GM18867 (cell line): Measurements from ENCODE around the gene UBALD1.
"Not testable (repeated sequence)": the region's sequence is repeated elsewhere in the genome, so short reads cannot be mapped to it uniquely, and the experiment has no call there.

Experiments used
- ATAC-seq: cut with Tn5 transposase; IDR thresholded peaks from one replicate; pipeline ENCODE4 v1.9.1; 2021; ENCODE audit warnings: mild to moderate bottlenecking, moderate library complexity; ENCODE audit not compliant: unreplicated experiment

Gene UBALD1

DNA sequence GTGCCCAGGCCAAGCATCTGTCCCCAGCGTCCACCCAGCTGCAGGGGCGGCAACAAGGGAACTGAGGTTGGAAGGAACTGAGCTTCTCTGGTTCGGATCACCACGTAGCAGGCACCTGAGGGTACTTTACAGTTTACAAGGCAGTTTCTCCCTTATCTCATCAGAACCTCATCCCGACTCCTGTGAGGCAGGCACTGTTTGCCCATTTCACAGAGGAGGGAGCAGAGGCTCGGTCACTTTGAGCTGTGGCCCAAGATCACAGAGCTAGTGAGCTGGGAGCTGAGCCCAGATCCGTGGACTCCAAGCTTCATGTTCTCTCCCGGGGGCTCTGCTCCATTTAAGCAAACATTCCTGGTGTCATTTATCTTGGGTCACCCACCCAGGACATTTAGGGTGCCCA lies 15.1 kb downstream of the UBALD1 start:
- ATAC-seq: no peak

DNA sequence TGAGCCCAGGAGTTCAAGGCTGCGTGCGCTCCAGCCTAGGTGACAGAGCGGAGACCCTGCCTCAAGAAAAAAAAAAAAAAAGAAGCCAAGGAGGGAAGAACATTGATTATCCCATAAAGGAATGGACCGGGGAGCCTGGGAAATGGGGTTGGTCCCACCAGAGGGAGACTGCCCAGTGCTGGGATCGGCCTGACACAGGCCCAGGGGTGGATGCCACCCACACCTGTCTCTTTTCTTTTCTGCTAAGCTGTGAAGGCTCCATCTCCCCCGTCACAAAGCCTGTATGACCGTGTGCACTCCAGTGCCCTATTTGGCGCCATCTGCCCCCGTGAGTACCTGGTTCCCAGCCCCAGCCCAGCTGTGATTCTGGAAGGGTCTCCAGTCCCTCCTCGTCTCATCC lies 15.7 kb downstream of the UBALD1 start:
- no peak for ATAC-seq

DNA sequence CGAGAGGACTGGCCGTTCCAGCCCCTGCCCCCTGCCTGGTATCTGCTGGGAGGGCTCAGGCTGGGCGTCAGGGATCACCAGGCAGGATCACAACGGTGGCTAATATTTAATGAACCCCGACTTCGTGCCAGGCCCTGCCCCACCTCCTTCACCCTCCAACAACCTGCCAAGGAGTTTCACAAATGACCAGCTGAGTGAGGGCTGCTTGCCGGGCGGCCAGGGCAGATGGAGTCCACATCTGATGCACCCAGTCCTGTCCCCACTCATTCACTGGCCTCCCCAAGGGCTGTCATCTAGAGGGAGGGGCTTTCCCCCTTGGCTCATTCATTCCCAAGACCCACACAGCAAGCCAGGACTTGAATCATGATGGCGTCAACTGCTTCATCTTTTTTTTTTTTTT lies 17.5 kb downstream of the UBALD1 start:
- ATAC-seq: no peak

DNA sequence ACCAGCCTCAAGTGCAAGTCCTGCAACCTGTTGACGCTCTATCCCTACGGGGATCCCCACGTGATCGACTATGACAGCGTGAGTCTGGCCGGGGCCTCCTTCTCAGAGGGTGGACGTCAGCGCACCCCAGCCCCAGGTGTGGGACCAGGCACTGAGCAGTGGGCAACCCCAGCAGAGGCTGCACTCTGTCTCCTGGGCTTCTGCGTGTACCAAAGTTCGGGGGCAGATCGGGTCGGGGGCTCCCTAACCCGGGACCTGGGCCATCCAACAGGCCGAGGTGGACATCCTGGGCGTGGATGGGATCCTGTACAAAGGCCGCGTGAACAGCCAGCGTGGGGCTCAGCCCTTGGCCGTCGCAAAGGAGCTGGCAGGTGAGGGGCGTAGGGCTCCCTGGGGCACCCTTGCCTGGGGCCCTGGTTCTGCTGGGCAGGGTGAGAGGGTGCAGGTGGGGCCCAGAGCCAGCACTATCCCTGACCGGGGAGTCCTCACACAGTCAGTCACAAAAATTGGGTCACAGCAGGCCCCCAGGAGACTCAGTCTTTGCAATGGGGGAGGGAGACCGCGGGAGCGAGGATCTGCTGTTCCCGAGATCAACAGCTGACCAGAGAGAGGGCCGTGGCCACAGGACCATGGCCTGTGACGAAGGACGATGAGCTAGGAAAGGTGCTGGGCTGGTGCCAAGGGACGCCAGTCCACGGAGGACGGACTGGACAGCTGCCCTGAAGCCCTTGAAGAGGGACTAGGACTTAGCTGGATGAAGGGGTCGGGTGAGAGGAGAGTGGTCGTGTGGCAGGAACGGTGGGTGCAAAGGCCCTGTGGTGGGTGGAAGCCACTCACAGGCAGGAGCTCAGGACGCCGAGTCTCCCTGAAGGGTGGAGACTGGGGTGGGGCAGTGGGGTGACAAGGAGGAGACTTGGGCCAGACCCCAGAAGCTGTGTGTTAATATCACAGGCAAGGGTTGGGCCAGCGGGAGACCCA lies 20.0 kb downstream of the UBALD1 start:
- no peak for ATAC-seq

GRCh38 chr16:4593086-4593485 lies 21.6 kb downstream of the UBALD1 start:
- no peak for ATAC-seq

DNA sequence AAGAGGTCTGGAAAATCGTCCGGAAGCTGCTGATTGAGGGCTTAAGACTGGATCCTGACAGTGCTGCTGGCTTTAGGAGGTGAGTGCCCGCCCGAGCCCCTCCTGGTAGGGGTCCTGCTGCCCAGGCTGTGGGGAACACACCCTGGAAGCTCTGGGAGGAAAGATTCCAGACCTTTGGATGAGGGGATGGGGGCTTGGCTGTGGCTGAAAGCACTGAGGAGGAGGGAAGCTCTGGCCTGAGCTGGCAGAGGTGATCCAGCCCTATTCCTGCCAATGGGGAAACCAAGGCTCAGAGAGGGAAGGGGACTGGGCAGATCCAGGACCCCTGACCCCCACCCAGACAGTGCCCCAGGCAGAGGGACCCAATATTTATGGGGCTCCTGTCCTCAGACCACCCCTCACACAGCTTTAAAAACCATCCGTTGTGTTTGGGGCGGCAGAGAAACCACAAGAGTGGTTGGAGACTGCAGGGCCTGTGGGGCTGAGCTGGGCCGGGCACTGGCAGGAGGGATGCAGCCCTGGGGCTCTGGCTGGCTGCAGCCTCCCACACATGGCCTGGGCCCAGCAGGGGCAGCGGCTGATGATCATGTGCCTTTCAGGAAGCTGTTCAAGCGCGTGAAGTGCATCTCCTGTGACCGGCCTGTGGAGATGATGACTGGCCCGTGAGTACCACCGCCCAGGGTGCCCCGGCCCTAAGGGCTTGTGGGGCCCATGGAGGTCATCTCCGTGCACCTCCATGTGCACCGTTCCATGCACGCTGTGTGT lies 22.8 kb downstream of the UBALD1 start:
- ATAC-seq: no peak

GRCh38 chr16:4591191-4591590 lies 23.5 kb downstream of the UBALD1 start:
- ATAC-seq: no peak

GRCh38 chr16:4588961-4589360 lies 25.7 kb downstream of the UBALD1 start:
- no peak for ATAC-seq

GRCh38 chr16:4588386-4588785 lies 26.3 kb downstream of the UBALD1 start:
- no peak for ATAC-seq

GRCh38 chr16:4586291-4586690 lies 28.4 kb downstream of the UBALD1 start:
- no peak for ATAC-seq

- ATAC-seq: no peak
These were observed 30.8 kb downstream of the UBALD1 start for GRCh38 chr16:4583906-4584305.

- ATAC-seq: no peak
These were observed 34.4 kb downstream of the UBALD1 start for GRCh38 chr16:4580250-4580649.

DNA sequence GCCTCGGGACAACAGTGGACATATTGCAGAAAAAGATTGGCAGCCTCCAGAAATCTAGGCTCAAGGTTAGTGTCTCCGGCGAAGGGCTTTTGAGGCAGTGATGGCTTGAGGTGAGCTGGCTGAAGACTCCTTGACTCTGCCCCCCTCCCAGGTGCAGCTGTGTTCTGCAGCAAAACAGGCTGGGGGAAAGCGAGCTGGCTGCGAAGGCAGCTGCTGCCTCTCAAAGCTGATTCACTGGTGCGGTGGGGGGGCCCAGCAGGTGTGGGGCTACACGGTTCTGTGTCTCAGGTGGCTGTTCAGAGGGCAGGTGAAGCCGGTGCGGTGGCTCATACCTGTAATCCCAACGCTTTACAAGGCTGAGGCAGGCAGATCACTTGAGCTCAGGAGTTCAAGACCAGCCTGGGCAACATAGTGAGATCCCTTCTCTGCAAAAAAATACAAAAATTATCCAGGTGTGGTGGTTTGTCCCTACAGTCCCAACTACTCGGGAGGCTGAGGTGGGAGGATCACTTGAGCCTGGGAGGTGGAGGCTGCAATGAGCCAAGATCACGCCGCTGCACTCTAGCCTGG lies 35.6 kb downstream of the UBALD1 start:
- ATAC-seq: no peak

DNA sequence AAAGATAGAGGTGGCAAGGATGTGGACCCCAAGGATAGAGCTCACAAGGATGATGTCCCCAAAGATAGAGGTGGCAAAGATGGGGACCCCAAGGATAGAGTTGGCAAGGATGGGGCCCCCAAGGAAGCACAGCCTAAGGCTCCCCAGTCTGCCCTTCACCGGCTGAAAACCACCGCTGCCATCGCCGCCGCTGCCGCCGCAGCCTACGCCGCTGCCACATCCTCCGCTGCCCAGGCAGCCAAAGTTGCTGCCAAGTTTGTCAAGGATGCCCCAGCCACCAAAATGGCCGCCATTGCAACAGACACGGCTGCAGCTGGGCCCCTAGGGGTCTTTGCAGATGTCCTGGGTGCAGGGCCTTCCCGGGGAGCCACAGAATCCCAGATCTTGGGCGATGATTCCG lies 38.7 kb downstream of the UBALD1 start:
- no peak for ATAC-seq

DNA sequence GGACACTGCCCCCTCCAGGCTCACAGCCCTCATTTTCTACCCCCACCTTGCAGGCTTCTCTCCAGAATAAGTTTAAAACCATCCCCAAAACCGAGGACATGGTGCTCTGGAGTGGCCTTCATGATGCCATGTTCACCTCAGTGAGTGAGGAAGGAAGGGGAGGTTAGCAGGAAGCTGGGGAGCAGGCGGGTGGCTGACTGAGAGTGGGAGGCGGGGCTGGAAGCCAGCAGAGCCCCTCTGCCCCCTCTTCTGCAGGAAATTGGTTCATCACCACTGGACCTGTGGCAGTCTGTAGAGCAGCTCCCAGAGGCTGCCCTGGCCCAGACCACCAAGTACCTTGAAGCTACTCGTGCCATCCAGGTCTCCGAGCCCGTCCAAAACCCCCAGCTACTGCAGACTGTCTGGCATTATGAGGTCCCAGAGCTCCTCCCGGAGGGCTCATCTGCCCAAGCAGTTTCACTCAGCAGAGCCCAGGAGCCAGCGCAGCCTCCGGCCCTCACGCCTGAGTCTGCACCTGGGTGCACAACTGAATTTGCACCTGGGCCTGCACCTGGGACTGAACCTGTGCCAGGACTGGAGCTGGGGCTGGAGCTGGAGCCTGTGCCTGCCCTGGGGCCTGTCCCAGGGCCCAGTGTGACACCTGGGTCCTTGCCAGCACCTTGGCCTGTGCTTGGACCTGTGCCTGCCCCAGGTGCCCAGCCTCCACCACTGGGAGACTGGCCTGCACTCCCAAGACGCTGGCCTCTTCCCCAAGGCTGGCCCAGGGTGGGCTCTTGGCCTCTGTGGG lies 39.6 kb downstream of the UBALD1 start:
- no peak for ATAC-seq

GRCh38 chr16:4573926-4574325 lies 40.8 kb downstream of the UBALD1 start:
- not testable (repeated sequence) for ATAC-seq

DNA sequence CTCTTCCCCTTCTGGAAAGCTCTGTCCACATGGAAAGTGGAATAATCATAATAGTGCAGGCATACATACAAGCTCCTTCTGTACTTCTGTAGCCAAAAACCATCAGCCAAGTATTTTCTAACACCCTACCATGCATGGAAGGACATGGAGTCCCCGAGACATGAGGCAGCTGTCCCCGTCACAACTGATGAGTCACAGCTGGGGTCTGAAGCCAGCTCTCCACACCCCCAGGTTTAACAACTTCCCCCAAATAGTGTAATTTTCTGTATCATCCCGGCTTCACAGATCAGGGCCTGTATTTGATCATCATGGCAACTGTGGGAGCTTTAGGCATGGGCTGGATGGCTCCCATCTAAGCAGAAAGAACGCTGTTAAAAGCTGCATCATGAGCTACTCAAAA lies 42.0 kb downstream of the UBALD1 start:
- ATAC-seq: no peak

- no peak for ATAC-seq
These were observed 43.9 kb downstream of the UBALD1 start for GRCh38 chr16:4570688-4571321.

GRCh38 chr16:4570086-4570485 lies 44.6 kb downstream of the UBALD1 start:
- no peak for ATAC-seq

DNA sequence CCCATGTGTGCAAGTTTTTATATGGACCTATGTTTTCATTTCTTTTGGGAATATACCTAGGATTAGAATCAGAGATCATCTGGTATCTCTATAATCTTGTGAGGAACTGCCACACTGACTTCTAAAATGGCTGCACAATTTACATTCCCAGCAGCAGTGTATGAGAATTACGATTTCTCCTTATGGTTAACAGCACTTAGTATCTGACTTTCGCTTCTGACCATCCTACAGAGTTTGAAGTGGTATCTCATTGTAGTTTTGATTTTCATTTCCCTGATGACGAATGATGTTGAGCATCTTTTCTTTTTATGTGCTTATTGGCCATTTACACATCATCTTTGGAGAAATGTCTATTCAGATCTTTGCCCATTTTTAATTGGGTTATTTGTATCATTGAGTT lies 48.5 kb downstream of the UBALD1 start:
- peak; percentile 62 for ATAC-seq
